Measurements from ENCODE around the gene SETD1A. TPM values are rescaled to one million over a fixed set of nuclear protein-coding genes. Genes with fewer than 3 reads are reported as not detected.

Gene SETD1A
- total and polyA plus RNA-seq, 12 donors: 2.3 to 40.1 (median 12.8) TPM

DNA sequence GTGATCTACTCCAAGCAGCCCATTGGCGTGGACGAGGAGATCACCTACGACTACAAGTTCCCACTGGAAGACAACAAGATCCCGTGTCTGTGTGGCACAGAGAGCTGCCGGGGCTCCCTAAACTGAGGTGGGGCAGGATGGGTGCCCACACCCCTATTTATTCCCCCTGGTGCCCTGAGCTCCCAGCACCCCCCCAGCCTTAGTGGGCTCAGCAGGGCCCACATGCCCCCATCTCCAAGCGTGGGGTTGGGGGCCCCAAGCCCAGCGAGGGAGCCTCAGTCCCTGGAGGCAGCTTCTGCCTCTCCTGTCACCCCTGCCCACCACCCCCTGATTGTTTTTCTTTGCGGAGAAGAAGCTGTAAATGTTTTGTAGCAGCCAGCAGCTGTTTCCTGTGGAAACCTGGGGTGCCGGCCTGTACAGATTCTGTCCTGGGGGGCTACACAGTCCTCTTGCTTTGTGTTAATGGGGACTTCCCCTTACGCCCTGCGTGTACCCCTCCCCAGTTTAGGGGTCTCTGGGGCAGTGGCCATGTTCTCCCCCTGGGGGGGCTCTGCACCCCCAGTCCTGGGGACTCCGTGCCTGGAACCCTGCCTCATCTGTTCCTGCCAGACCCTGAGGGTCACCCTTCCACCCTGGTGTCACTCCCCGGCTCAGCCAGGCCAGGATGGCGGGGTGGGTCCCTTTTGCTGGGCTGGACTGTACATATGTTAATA lies 26.5 kb downstream of the SETD1A start:
- H3K9me3 ChIP-seq (replicated peaks in 1 of 3): no peaks in the 10 kb centered on the region
- intact Hi-C loops (cut with DNase I): loop anchor here (5.0 to 10.0 kb wide), 7 partner anchors 59 to 881 kb away; partner anchors contain the start of genes ZNF843 (in 2 of the 2), FBXL19 (in 1 of the 2) and PYCARD (in 1 of the 2)
- H3K4me3 ChIP-seq: no peak overlapping the region
- H3K4me1 ChIP-seq (replicated peaks in 1 of 2): peaks cover 9 to 13% of the 10 kb centered on the region in 2 donors
- no peak overlapping the region for H3K27ac ChIP-seq
- H3K36me3 ChIP-seq (replicated peaks in 1 of 2): peaks cover 0 to 52% of the 10 kb centered on the region in 2 donors
- no peak for TF ChIP-seq POLR2A (IDR thresholded peaks at IDR 0.05)
- TF ChIP-seq, protein P1, sequence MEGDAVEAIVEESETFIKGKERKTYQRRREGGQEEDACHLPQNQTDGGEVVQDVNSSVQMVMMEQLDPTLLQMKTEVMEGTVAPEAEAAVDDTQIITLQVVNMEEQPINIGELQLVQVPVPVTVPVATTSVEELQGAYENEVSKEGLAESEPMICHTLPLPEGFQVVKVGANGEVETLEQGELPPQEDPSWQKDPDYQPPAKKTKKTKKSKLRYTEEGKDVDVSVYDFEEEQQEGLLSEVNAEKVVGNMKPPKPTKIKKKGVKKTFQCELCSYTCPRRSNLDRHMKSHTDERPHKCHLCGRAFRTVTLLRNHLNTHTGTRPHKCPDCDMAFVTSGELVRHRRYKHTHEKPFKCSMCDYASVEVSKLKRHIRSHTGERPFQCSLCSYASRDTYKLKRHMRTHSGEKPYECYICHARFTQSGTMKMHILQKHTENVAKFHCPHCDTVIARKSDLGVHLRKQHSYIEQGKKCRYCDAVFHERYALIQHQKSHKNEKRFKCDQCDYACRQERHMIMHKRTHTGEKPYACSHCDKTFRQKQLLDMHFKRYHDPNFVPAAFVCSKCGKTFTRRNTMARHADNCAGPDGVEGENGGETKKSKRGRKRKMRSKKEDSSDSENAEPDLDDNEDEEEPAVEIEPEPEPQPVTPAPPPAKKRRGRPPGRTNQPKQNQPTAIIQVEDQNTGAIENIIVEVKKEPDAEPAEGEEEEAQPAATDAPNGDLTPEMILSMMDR (IDR thresholded peaks at IDR 0.05): no peak
- no peaks in the 10 kb centered on the region for H3K27me3 ChIP-seq
- DNase-seq: no peak
- WGBS, 4 donors: 78 to 85% (median 82%) methylated on average over 9 to 14 of the region's 14 CpGs

DNA sequence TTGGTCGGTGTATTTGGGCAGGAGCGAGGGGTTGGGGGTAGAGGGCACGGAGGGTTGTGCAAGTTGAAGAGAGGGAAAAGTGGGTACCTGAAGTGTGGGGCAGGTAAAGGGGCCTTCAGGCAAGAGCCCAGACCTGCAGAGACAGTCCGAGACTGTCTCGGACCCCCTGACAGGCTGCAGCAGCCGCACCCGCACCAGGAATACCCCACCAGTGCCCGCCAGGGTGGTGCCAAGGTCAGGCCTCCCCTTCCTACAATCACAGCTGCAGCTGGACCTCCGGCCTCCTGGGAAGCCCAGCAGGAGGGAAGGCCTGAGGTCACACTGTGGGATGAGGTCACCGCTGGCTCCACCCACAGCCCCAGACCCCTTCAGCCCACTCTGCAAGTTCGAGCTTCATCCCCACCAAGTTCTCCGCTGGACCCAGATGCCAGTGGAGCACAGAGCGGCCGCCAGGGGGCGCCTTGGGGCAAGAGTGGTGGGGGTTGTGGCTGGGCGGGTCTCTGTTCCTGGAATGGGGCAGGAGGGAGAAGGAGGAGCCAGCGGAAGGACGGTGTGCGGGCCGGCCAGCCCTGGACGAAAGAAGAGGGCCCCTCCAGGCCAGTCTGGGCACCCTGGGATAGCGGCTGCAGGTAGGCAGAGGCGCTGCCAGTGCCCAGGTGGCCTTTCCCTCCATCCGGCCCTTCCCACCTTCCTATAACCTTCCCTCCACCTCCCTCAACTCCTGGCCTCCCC lies 27.3 kb downstream of the SETD1A start, which contains the start of gene HSD3B7:
Gene HSD3B7 (plus strand): TSS at position 539 of the 732 bp plus-strand sequence. CDS start 452 bp downstream, outside the sequence.
- no peak for TF ChIP-seq POLR2A (IDR thresholded peaks at IDR 0.05)
- TF ChIP-seq, protein P1 (IDR thresholded peaks at IDR 0.05): peak; percentile 95 to 98 (median 98)
- Histone ChIP-seq H3K4me3 (peak within 1 kb of the TSS in 2 of 4 donors; percentile 1 to 55), H3K27me3 (no peaks in the 10 kb centered on the region), H3K27ac (peak within 1 kb of the TSS in 2 of 5 donors; percentile 54 to 86), H3K9me3 (replicated peaks in 1 of 3) (no peaks in the 10 kb centered on the region), H3K36me3 (replicated peaks in 1 of 2) (peaks cover 0 to 44% of the 10 kb centered on the region in 2 donors), H3K4me1 (replicated peaks in 1 of 2) (peaks cover 9 to 13% of the 10 kb centered on the region in 2 donors)
- intact Hi-C loops (cut with DNase I): loop anchor here (5.0 to 10.0 kb wide), 8 partner anchors 57 to 880 kb away; partner anchors contain the start of genes ZNF843 (in 2 of the 2), FBXL19 (in 1 of the 2) and PYCARD (in 1 of the 2)
- DNase-seq: peak; percentile 87 to 94 (median 92)
- 25 to 46% (median 30%) methylated on average over 11 to 24 of the region's 24 CpGs for WGBS, 4 donors

DNA sequence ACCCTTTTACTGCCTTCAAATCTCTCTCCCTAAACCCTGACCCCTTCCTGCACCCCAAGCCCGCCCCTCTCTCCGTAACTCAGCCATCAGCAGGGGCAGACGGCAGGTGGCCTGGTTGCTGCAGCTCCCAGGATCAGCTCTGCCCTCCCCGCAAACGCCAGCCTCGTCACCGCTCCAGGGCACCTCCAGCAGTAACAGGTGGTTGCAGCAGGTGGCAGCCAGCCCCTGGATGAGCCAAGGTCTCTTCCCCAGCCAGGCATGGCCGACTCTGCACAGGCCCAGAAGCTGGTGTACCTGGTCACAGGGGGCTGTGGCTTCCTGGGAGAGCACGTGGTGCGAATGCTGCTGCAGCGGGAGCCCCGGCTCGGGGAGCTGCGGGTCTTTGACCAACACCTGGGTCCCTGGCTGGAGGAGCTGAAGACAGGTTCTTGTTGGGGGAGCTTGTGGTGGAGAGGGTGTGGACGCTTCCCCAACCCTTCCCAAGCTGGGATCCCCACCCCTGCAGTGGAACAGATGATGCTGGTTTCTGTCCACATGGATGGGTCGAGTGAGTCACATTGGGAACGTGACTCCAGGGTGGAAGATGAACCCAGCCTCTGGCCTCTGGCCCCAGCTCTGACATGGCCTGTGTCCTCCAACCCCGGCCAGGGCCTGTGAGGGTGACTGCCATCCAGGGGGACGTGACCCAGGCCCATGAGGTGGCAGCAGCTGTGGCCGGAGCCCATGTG lies 28.0 kb downstream of the SETD1A start:
- H3K27ac ChIP-seq: peak overlapping the region in 2 of 5 donors; percentile 54 to 86
- peak; percentile 52 to 76 (median 74) for DNase-seq

More for the DNA sequence above, 28.0 kb downstream of the SETD1A start:
- 53 to 64% (median 59%) methylated on average over 11 to 20 of the region's 20 CpGs for WGBS, 4 donors
- Histone ChIP-seq H3K27me3 (no peaks in the 10 kb centered on the region), H3K9me3 (replicated peaks in 1 of 3) (no peaks in the 10 kb centered on the region), H3K36me3 (replicated peaks in 1 of 2) (peaks cover 0 to 37% of the 10 kb centered on the region in 2 donors), H3K4me1 (replicated peaks in 1 of 2) (peaks cover 9 to 13% of the 10 kb centered on the region in 2 donors), H3K4me3 (peak overlapping the region in 2 of 4 donors; percentile 1 to 55)
- intact Hi-C loops (cut with DNase I): loop anchor here (5.0 to 10.0 kb wide), 7 partner anchors 57 to 879 kb away; partner anchors contain the start of genes FBXL19 (in 1 of the 2), PYCARD (in 1 of the 2) and ZNF843 (in 1 of the 2)
- TF ChIP-seq POLR2A (IDR thresholded peaks at IDR 0.05): no peak
- TF ChIP-seq, protein P1 (IDR thresholded peaks at IDR 0.05): peak in 1 of 6 experiments; percentile 47

All from adrenal gland (tissue), 12 donors.